ENCODE measurements around the gene R3HCC1L.

GRCh38 chr10:98154076-98154475, 19.6 kb downstream of the R3HCC1L start:
- no peak for TF ChIP-seq PATZ1 (CRISPR knock-in tag; IDR thresholded peaks at IDR 0.05; ENCODE audit: borderline replicate concordance)
- no peak for TF ChIP-seq ZFP3 (CRISPR knock-in tag; IDR thresholded peaks at IDR 0.05)
- no peak for TF ChIP-seq RARB (CRISPR knock-in tag; IDR thresholded peaks at IDR 0.05)
- no peak for TF ChIP-seq TSHZ2 (CRISPR knock-in tag; IDR thresholded peaks at IDR 0.05)
- TF ChIP-seq ZNF70 (CRISPR knock-in tag; IDR thresholded peaks at IDR 0.05) = no peak
- TF ChIP-seq ZC3H10 (CRISPR knock-in tag; IDR thresholded peaks at IDR 0.05) = no peak
- TF ChIP-seq CSDC2 (CRISPR knock-in tag; IDR thresholded peaks at IDR 0.05) = no peak
- TF ChIP-seq ZFP30 (CRISPR knock-in tag; IDR thresholded peaks at IDR 0.05) = no peak
- no peak for TF ChIP-seq BACH2 (CRISPR knock-in tag; IDR thresholded peaks at IDR 0.05; ENCODE audit: borderline replicate concordance)
- TF ChIP-seq ARNTL (CRISPR knock-in tag; IDR thresholded peaks at IDR 0.05; ENCODE audit: borderline replicate concordance, low read depth) = no peak
- no peak for TF ChIP-seq POU6F1 (CRISPR knock-in tag; IDR thresholded peaks at IDR 0.05; ENCODE audit: borderline replicate concordance, low read depth)
